HEK293 (cell line): ENCODE results near the gene C6orf120.

Source experiments
- BCL11B ChIP-seq: fragments of 450-650 bp; formaldehyde crosslinking; IDR thresholded peaks from 2 replicates; pipeline ENCODE4 v1.5.1; 2016; ENCODE audit warnings: low read depth, missing biosample characterization, missing genetic modification characterization
- GLIS1 ChIP-seq: fragments of 450-650 bp; formaldehyde crosslinking; IDR thresholded peaks from 2 replicates; pipeline ENCODE4 v1.5.1; 2016; ENCODE audit warnings: missing biosample characterization, missing genetic modification characterization
- KLF7 ChIP-seq: fragments of 450-650 bp; formaldehyde crosslinking; IDR thresholded peaks from 2 replicates; pipeline ENCODE4 v1.5.1; 2016; ENCODE audit warnings: missing biosample characterization, missing genetic modification characterization, borderline replicate concordance
- KLF8 ChIP-seq: fragments of 450-650 bp; formaldehyde crosslinking; IDR thresholded peaks from 2 replicates; pipeline ENCODE4 v1.5.1; 2016; ENCODE audit warnings: missing biosample characterization, missing genetic modification characterization
- SCRT1 ChIP-seq: fragments of 450-650 bp; formaldehyde crosslinking; IDR thresholded peaks from 2 replicates; pipeline ENCODE4 v1.5.1; 2016; ENCODE audit warnings: missing biosample characterization, missing genetic modification characterization, borderline replicate concordance
- SP3 ChIP-seq: fragments of 450-650 bp; formaldehyde crosslinking; IDR thresholded peaks from 2 replicates; pipeline ENCODE4 v1.5.1; 2016; ENCODE audit warnings: missing biosample characterization, missing genetic modification characterization
- ZBTB1 ChIP-seq: fragments of 450-650 bp; formaldehyde crosslinking; IDR thresholded peaks from 2 replicates; pipeline ENCODE4 v1.5.1; 2016; ENCODE audit warnings: missing biosample characterization, missing genetic modification characterization
- ZBTB20 ChIP-seq: fragments of 450-650 bp; formaldehyde crosslinking; IDR thresholded peaks from 2 replicates; pipeline ENCODE4 v1.5.1; 2016; ENCODE audit warnings: missing biosample characterization, missing genetic modification characterization
- ZBTB21 ChIP-seq: fragments of 450-650 bp; formaldehyde crosslinking; IDR thresholded peaks from 2 replicates; pipeline ENCODE4 v1.5.1; 2017; ENCODE audit warnings: missing biosample characterization, missing genetic modification characterization
- ZBTB6 ChIP-seq: fragments of 450-650 bp; formaldehyde crosslinking; IDR thresholded peaks from 2 replicates; pipeline ENCODE4 v1.5.1; 2017; ENCODE audit warnings: missing biosample characterization, missing genetic modification characterization
- ZBTB8A ChIP-seq: fragments of 450-650 bp; formaldehyde crosslinking; IDR thresholded peaks from 2 replicates; pipeline ENCODE4 v1.5.1; 2016; ENCODE audit warnings: missing biosample characterization, missing genetic modification characterization
- ZEB2 ChIP-seq: fragments of 450-650 bp; formaldehyde crosslinking; IDR thresholded peaks from 2 replicates; pipeline ENCODE4 v1.5.1; 2016; ENCODE audit warnings: missing biosample characterization, missing genetic modification characterization
- ZNF121 ChIP-seq: fragments of 450-650 bp; formaldehyde crosslinking; IDR thresholded peaks from 2 replicates; pipeline ENCODE4 v1.5.1; 2016; ENCODE audit warnings: missing biosample characterization, missing genetic modification characterization
- ZNF146 ChIP-seq: fragments of 450-650 bp; formaldehyde crosslinking; IDR thresholded peaks from 2 replicates; pipeline ENCODE4 v1.5.1; 2016; ENCODE audit warnings: missing biosample characterization, missing genetic modification characterization
- ZNF16 ChIP-seq: fragments of 450-650 bp; formaldehyde crosslinking; IDR thresholded peaks from 2 replicates; pipeline ENCODE4 v1.5.1; 2016; ENCODE audit warnings: low read depth, missing biosample characterization, missing genetic modification characterization
- ZNF169 ChIP-seq: fragments of 450-650 bp; formaldehyde crosslinking; IDR thresholded peaks from 2 replicates; pipeline ENCODE4 v1.5.1; 2016; ENCODE audit warnings: missing biosample characterization, missing genetic modification characterization
- ZNF366 ChIP-seq: fragments of 450-650 bp; formaldehyde crosslinking; conservative IDR thresholded peaks from 2 replicates; pipeline ENCODE4 v1.5.1; 2016; ENCODE audit warnings: missing biosample characterization, missing genetic modification characterization
- ZNF549 ChIP-seq: fragments of 450-650 bp; IDR thresholded peaks from 2 replicates; pipeline ENCODE4 v1.5.1; 2018; ENCODE audit warnings: missing biosample characterization, missing genetic modification characterization, mild to moderate bottlenecking, inconsistent platforms, moderate library complexity
- ZNF600 ChIP-seq: fragments of 450-650 bp; formaldehyde crosslinking; IDR thresholded peaks from 2 replicates; pipeline ENCODE4 v1.5.1; 2016; ENCODE audit warnings: missing biosample characterization, missing genetic modification characterization
- ZNF621 ChIP-seq: fragments of 450-650 bp; formaldehyde crosslinking; IDR thresholded peaks from 2 replicates; pipeline ENCODE4 v1.5.1; 2017; ENCODE audit warnings: missing biosample characterization, missing genetic modification characterization
- ZNF624 ChIP-seq: fragments of 450-650 bp; formaldehyde crosslinking; IDR thresholded peaks from 2 replicates; pipeline ENCODE4 v1.5.1; 2017; ENCODE audit warnings: missing biosample characterization, missing genetic modification characterization
- ZNF670 ChIP-seq: fragments of 450-650 bp; formaldehyde crosslinking; IDR thresholded peaks from 2 replicates; pipeline ENCODE4 v1.5.1; 2016; ENCODE audit warnings: missing biosample characterization, missing genetic modification characterization, low read depth
- ZNF707 ChIP-seq: fragments of 450-650 bp; formaldehyde crosslinking; IDR thresholded peaks from 2 replicates; pipeline ENCODE4 v1.5.1; 2016; ENCODE audit warnings: missing biosample characterization, missing genetic modification characterization
- ZNF747 ChIP-seq: fragments of 450-650 bp; formaldehyde crosslinking; IDR thresholded peaks from 2 replicates; pipeline ENCODE4 v1.5.1; 2016; ENCODE audit warnings: missing biosample characterization, missing genetic modification characterization
- ZNF777 ChIP-seq: fragments of 450-650 bp; formaldehyde crosslinking; IDR thresholded peaks from 2 replicates; pipeline ENCODE4 v1.5.1; 2017; ENCODE audit warnings: missing biosample characterization, missing genetic modification characterization, borderline replicate concordance
- ZSCAN23 ChIP-seq: fragments of 450-650 bp; formaldehyde crosslinking; IDR thresholded peaks from 2 replicates; pipeline ENCODE4 v1.5.1; 2016; ENCODE audit warnings: missing biosample characterization, missing genetic modification characterization
- ZSCAN30 ChIP-seq: fragments of 450-650 bp; IDR thresholded peaks from 2 replicates; pipeline ENCODE4 v1.5.1; 2018; ENCODE audit warnings: missing biosample characterization, mild to moderate bottlenecking, missing genetic modification characterization, moderate library complexity
- TF ChIP-seq, protein P1 (sequence below): fragments of 450-650 bp; formaldehyde crosslinking; IDR thresholded peaks from 2 replicates; pipeline ENCODE4 v1.5.1; 2016; ENCODE audit warnings: missing biosample characterization, missing genetic modification characterization, borderline replicate concordance
- TF ChIP-seq, protein P2 (sequence below): fragments of 450-650 bp; formaldehyde crosslinking; IDR thresholded peaks from 2 replicates; pipeline ENCODE4 v1.5.1; 2016; ENCODE audit warnings: missing biosample characterization, missing genetic modification characterization, low read depth
- TF ChIP-seq, protein P3 (sequence below): fragments of 450-650 bp; formaldehyde crosslinking; IDR thresholded peaks from 2 replicates; pipeline ENCODE4 v1.5.1; 2016; ENCODE audit warnings: missing biosample characterization, missing genetic modification characterization

C6orf120 gene

GRCh38 chr6:169751242-169752073 is 49.5 kb downstream of the C6orf120 start, which contains the start of the genes DYNLT2 and ERMARD (continued):
- TF ChIP-seq, protein P1, sequence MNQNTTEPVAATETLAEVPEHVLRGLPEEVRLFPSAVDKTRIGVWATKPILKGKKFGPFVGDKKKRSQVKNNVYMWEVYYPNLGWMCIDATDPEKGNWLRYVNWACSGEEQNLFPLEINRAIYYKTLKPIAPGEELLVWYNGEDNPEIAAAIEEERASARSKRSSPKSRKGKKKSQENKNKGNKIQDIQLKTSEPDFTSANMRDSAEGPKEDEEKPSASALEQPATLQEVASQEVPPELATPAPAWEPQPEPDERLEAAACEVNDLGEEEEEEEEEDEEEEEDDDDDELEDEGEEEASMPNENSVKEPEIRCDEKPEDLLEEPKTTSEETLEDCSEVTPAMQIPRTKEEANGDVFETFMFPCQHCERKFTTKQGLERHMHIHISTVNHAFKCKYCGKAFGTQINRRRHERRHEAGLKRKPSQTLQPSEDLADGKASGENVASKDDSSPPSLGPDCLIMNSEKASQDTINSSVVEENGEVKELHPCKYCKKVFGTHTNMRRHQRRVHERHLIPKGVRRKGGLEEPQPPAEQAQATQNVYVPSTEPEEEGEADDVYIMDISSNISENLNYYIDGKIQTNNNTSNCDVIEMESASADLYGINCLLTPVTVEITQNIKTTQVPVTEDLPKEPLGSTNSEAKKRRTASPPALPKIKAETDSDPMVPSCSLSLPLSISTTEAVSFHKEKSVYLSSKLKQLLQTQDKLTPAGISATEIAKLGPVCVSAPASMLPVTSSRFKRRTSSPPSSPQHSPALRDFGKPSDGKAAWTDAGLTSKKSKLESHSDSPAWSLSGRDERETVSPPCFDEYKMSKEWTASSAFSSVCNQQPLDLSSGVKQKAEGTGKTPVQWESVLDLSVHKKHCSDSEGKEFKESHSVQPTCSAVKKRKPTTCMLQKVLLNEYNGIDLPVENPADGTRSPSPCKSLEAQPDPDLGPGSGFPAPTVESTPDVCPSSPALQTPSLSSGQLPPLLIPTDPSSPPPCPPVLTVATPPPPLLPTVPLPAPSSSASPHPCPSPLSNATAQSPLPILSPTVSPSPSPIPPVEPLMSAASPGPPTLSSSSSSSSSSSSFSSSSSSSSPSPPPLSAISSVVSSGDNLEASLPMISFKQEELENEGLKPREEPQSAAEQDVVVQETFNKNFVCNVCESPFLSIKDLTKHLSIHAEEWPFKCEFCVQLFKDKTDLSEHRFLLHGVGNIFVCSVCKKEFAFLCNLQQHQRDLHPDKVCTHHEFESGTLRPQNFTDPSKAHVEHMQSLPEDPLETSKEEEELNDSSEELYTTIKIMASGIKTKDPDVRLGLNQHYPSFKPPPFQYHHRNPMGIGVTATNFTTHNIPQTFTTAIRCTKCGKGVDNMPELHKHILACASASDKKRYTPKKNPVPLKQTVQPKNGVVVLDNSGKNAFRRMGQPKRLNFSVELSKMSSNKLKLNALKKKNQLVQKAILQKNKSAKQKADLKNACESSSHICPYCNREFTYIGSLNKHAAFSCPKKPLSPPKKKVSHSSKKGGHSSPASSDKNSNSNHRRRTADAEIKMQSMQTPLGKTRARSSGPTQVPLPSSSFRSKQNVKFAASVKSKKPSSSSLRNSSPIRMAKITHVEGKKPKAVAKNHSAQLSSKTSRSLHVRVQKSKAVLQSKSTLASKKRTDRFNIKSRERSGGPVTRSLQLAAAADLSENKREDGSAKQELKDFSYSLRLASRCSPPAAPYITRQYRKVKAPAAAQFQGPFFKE (tag by site-specific recombination) = no peak
- TF ChIP-seq GLIS1 (tag by site-specific recombination) (no peak; the same call in 1 of the 2 replicates), ZNF621 (tag by site-specific recombination) (no peak), ZBTB1 (tag by site-specific recombination) (no peak), ZBTB20 (tag by site-specific recombination) (peak; percentile 84), ZNF16 (no peak), KLF7 (tag by site-specific recombination) (peak; percentile 81; the same call in 1 of the 2 replicates), ZEB2 (tag by site-specific recombination) (peak; percentile 90), ZNF777 (tag by site-specific recombination) (no peak), SP3 (tag by site-specific recombination) (peak; percentile 80), ZNF549 (no peak), ZNF624 (tag by site-specific recombination) (no peak), SCRT1 (no peak), ZNF146 (tag by site-specific recombination) (no peak), ZBTB21 (tag by site-specific recombination) (peak; percentile 44; the same call in 1 of the 2 replicates), ZNF707 (no peak), ZNF169 (tag by site-specific recombination) (no peak), ZNF121 (tag by site-specific recombination) (no peak), ZNF366 (tag by site-specific recombination) (no peak), ZBTB6 (tag by site-specific recombination) (peak; percentile 80), ZNF747 (tag by site-specific recombination) (no peak), KLF8 (tag by site-specific recombination) (peak; percentile 94), ZSCAN23 (tag by site-specific recombination) (no peak), ZNF600 (tag by site-specific recombination) (peak; percentile 37; the same call in 1 of the 2 replicates), ZNF670 (no peak), BCL11B (tag by site-specific recombination) (no peak), ZSCAN30 (tag by site-specific recombination) (0 out of 2 replicates have a peak, but pooled peaks have one; percentile 38), ZBTB8A (tag by site-specific recombination) (peak; percentile 100)
- TF ChIP-seq, protein P2, sequence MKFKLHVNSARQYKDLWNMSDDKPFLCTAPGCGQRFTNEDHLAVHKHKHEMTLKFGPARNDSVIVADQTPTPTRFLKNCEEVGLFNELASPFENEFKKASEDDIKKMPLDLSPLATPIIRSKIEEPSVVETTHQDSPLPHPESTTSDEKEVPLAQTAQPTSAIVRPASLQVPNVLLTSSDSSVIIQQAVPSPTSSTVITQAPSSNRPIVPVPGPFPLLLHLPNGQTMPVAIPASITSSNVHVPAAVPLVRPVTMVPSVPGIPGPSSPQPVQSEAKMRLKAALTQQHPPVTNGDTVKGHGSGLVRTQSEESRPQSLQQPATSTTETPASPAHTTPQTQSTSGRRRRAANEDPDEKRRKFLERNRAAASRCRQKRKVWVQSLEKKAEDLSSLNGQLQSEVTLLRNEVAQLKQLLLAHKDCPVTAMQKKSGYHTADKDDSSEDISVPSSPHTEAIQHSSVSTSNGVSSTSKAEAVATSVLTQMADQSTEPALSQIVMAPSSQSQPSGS (tag by site-specific recombination) = no peak
- TF ChIP-seq, protein P3, sequence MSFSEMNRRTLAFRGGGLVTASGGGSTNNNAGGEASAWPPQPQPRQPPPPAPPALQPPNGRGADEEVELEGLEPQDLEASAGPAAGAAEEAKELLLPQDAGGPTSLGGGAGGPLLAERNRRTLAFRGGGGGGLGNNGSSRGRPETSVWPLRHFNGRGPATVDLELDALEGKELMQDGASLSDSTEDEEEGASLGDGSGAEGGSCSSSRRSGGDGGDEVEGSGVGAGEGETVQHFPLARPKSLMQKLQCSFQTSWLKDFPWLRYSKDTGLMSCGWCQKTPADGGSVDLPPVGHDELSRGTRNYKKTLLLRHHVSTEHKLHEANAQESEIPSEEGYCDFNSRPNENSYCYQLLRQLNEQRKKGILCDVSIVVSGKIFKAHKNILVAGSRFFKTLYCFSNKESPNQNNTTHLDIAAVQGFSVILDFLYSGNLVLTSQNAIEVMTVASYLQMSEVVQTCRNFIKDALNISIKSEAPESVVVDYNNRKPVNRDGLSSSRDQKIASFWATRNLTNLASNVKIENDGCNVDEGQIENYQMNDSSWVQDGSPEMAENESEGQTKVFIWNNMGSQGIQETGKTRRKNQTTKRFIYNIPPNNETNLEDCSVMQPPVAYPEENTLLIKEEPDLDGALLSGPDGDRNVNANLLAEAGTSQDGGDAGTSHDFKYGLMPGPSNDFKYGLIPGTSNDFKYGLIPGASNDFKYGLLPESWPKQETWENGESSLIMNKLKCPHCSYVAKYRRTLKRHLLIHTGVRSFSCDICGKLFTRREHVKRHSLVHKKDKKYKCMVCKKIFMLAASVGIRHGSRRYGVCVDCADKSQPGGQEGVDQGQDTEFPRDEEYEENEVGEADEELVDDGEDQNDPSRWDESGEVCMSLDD (tag by site-specific recombination) = no peak
